PC-9 (cell line): ENCODE results near the gene YIPF5. TPM values are rescaled to one million over a fixed set of nuclear protein-coding genes. Genes with fewer than 3 reads are reported as not detected.

Experiments
- BruUV-seq: library from RNA; stranded (reverse); fragments of 400-500 nt; replicated peaks from 2 replicates; lab custom pipeline; 2021; lab: Mats Ljungman, UMichigan
- CTCF ChIA-PET: fragments of 300-600 bp; sonication (Branson Sonifier 250); formaldehyde crosslinking; loops from one replicate; lab custom pipeline; 2022; ENCODE audit warnings: antibody characterized with exemption; lab: Charles Lee
- POLR2A ChIA-PET: fragments of 300-600 bp; sonication (Branson Sonifier 250); formaldehyde crosslinking; loops from one replicate; lab custom pipeline; 2022; ENCODE audit warnings: antibody characterized with exemption; ENCODE audit not compliant: unreplicated experiment; lab: Charles Lee
- DNase-seq, 2 experiments: peaks; one replicate each; pipeline versions ENCODE4 v3.0.0 to v3.0.0-alpha.2; 2015 to 2022; ENCODE audit warnings: mixed read lengths in 1 of 2
- H2AFZ ChIP-seq: fragments of 200-600 bp; sonication (generic); 2 replicates; pipeline ENCODE4 v1.8.1; 2017; ENCODE audit warnings: antibody characterized with exemption
- H3F3A ChIP-seq: fragments of 200-600 bp; sonication (generic); 2 replicates; pipeline ENCODE4 v1.8.1; 2017; ENCODE audit warnings: antibody characterized with exemption, mild to moderate bottlenecking, low read depth; ENCODE audit not compliant: insufficient read depth
- H3K27ac ChIP-seq: fragments of 200-600 bp; sonication (generic); 2 replicates; pipeline ENCODE4 v1.6.1; 2016; ENCODE audit warnings: mixed run types
- H3K27me3 ChIP-seq: fragments of 200-600 bp; sonication (generic); 2 replicates; pipeline ENCODE4 v1.6.1; 2016; ENCODE audit warnings: low read depth, mixed run types; ENCODE audit not compliant: insufficient read depth
- H3K36me3 ChIP-seq: fragments of 200-600 bp; sonication (generic); 2 replicates; pipeline ENCODE4 v1.6.1; 2016; ENCODE audit warnings: low read depth, mixed run types
- H3K4me1 ChIP-seq: fragments of 200-600 bp; sonication (generic); replicated peaks from 2 replicates; pipeline ENCODE4 v1.6.1; 2016; ENCODE audit warnings: mixed run types; ENCODE audit not compliant: insufficient read depth
- H3K4me2 ChIP-seq: fragments of 200-600 bp; sonication (generic); 2 replicates; pipeline ENCODE4 v1.6.1; 2017; ENCODE audit warnings: mixed run types
- H3K4me3 ChIP-seq: fragments of 200-600 bp; sonication (generic); 2 replicates; pipeline ENCODE4 v1.6.1; 2016; ENCODE audit warnings: mixed run types
- H3K79me2 ChIP-seq: fragments of 200-600 bp; sonication (generic); 2 replicates; pipeline ENCODE4 v1.6.1; 2017; ENCODE audit warnings: low read depth, mixed run types
- H3K9me2 ChIP-seq: fragments of 200-600 bp; sonication (generic); 2 replicates; pipeline ENCODE4 v1.8.1; 2017; ENCODE audit warnings: mild to moderate bottlenecking; ENCODE audit not compliant: insufficient read depth
- H3K9me3 ChIP-seq: fragments of 200-600 bp; sonication (generic); 2 replicates; pipeline ENCODE4 v1.8.1; 2016; ENCODE audit warnings: low read depth; ENCODE audit not compliant: insufficient read depth
- H4K20me1 ChIP-seq: fragments of 200-600 bp; sonication (generic); 2 replicates; pipeline ENCODE4 v1.8.1; 2017; ENCODE audit not compliant: insufficient read depth
- CTCF ChIP-seq: fragments of 200-600 bp; sonication (generic); conservative IDR thresholded peaks from 2 replicates; pipeline ENCODE4 v1.6.1; 2017; ENCODE audit warnings: mixed run types, antibody characterized with exemption, mild to moderate bottlenecking, moderate library complexity
- EZH2 ChIP-seq: fragments of 200-600 bp; sonication (generic); IDR thresholded peaks from 2 replicates; pipeline ENCODE4 v1.8.0; 2017; ENCODE audit warnings: antibody characterized with exemption, low read depth
- intact Hi-C: fragments of 100-400 bp; cut with micrococcal nuclease; formaldehyde crosslinking; loops from one replicate; pipeline ENCODE4 v1.10.0; 2022; ENCODE audit not compliant: unreplicated experiment
- total RNA-seq: library from RNA; stranded (reverse); gene quantifications from 2 replicates; pipeline ENCODE4 v1.2.3, GENCODE V29; 2021

Gene YIPF5
- total RNA-seq, 1 experiment from 2014 or later: 65.8 TPM

GRCh38 chr5:144169904-144170275 lies 569 bp downstream of the YIPF5 start:
- H3K4me1 ChIP-seq: peaks cover 17% of the 10 kb centered on the region
- ChIA-PET CTCF (interaction anchor here (1.2 kb wide), 1 partner anchor 28 kb away, joined by 3 read pairs; no protein-coding TSS in a partner anchor), POLR2A (no interaction called here)
- H3K27me3 ChIP-seq: no peaks in the 10 kb centered on the region
- peak overlapping the region; percentile 85 for H2AFZ ChIP-seq
- no peak for DNase-seq
- intact Hi-C loops: loop anchor here (10.0 kb wide), 1 partner anchor 765 kb away; the partner anchor contains the start of gene NR3C1
- peaks cover 39% of the 10 kb centered on the region for H3K79me2 ChIP-seq
- H3K27ac ChIP-seq: peak overlapping the region; percentile 16; the same call in 1 of the 2 replicates
- TSS peak; percentile 63 for BruUV-seq
- H4K20me1 ChIP-seq: no peaks in the 10 kb centered on the region
- peak overlapping the region; percentile 94 for H3K4me2 ChIP-seq
- peaks cover 20% of the 10 kb centered on the region; the same call in 1 of the 2 replicates for H3K36me3 ChIP-seq
- H3K9me2 ChIP-seq: no peaks in the 10 kb centered on the region
- TF ChIP-seq EZH2 (no peak), CTCF (no peak)
- peak overlapping the region; percentile 87 for H3K4me3 ChIP-seq
- no peaks in the 10 kb centered on the region for H3F3A ChIP-seq
- no peaks in the 10 kb centered on the region for H3K9me3 ChIP-seq

DNA sequence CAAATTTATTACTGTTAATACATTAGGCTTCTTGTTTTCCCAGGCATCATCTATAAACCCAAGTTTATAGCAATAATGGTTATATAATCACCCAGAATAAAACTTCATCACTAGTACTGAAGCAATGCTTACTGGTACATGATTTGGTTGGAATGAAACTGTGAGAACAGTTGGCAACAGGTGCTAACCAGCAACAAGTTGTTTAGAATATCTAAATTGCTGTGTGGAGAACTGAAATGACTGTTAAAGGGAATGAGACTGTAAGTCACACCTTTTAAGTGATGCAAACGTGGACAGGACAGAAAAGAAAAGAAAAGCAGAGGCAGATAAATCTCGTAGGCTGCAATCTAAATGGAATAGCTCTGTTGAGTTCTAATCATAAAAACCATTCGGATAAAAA lies 2.5 kb downstream of the YIPF5 start:
- Histone ChIP-seq H3K4me3 (no peak overlapping the region), H3K27me3 (no peaks in the 10 kb centered on the region), H3K36me3 (peaks cover 32% of the 10 kb centered on the region), H3F3A (0 out of 2 replicates have a peak, but pooled peaks cover under 1% of the 10 kb centered on the region), H3K9me2 (no peaks in the 10 kb centered on the region), H4K20me1 (no peaks in the 10 kb centered on the region), H2AFZ (no peak overlapping the region), H3K9me3 (no peaks in the 10 kb centered on the region), H3K4me2 (no peak overlapping the region), H3K79me2 (peaks cover 39% of the 10 kb centered on the region), H3K4me1 (peaks cover 17% of the 10 kb centered on the region), H3K27ac (no peak overlapping the region)
- CTCF ChIA-PET: no interaction called here
- POLR2A ChIA-PET: no interaction called here
- no peak for TF ChIP-seq EZH2
- no peak for TF ChIP-seq CTCF
- intact Hi-C loops: no loop called here
- BruUV-seq: no TSS peak
- no peak for DNase-seq

DNA sequence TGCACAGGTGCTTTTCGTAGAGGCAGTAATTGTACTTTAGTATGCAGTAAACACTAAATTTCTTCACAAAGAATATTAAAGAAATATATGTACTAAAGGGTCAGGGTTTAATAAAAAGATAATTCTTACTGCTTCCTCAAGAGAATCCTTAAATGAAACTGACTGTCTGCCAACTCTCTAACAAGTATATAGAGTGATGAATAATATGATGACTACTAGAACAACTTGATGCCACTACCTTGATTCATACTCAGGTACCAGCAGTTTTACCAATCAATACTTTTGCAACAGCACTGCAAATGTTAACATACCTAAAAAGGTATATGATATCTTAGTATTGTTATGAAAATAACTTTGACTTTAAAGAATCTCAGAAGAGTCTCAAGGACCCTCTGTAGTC lies 3.8 kb downstream of the YIPF5 start:
- Histone ChIP-seq H2AFZ (no peak overlapping the region), H3K79me2 (peaks cover 39% of the 10 kb centered on the region), H3K4me3 (no peak overlapping the region), H3K9me3 (no peaks in the 10 kb centered on the region), H3K4me1 (peaks cover 17% of the 10 kb centered on the region), H3K27ac (no peak overlapping the region), H3K9me2 (no peaks in the 10 kb centered on the region), H3K27me3 (no peaks in the 10 kb centered on the region), H3K36me3 (peaks cover 44% of the 10 kb centered on the region), H4K20me1 (no peaks in the 10 kb centered on the region), H3F3A (peaks cover 6% of the 10 kb centered on the region; the same call in 1 of the 2 replicates), H3K4me2 (no peak overlapping the region)
- intact Hi-C loops: no loop called here
- POLR2A ChIA-PET: interaction anchor here (0.7 kb wide), 1 partner anchor 561 kb away, joined by 5 read pairs; no protein-coding TSS in a partner anchor
- TF ChIP-seq EZH2: no peak
- no peak for TF ChIP-seq CTCF
- CTCF ChIA-PET: no interaction called here
- no peak for DNase-seq
- BruUV-seq: no TSS peak
